CD4-positive, alpha-beta T cell treated with Interleukin-2 at 100 ng/mL for 4 hours (primary cell): Measurements from ENCODE around the gene SH3D21.

Experiments
- DNase-seq: peaks from one replicate; pipeline ENCODE4 v3.0.0-alpha.2; 2020; ENCODE audit warnings: low spot score

Gene SH3D21

DNA sequence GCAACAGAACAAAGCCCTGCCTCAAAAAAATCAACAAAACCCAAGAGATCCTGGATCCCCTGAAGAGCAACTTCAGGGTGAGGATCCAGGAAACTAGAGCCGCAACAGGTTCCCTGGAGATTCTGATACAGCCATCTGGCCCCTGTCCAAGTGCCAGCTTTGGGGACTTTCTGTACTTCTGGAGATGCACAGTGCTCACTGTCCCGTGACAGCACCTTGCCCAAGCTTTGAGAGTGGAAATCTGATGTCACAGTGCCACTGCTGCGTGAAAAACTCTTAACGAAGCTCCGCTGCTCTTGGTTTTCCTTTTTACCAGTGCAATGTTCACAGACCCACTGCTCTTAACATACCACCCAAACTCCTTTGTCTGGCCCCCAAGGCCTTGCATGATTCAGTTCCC, 53.2 kb downstream of the SH3D21 start:
- no peak for DNase-seq

DNA sequence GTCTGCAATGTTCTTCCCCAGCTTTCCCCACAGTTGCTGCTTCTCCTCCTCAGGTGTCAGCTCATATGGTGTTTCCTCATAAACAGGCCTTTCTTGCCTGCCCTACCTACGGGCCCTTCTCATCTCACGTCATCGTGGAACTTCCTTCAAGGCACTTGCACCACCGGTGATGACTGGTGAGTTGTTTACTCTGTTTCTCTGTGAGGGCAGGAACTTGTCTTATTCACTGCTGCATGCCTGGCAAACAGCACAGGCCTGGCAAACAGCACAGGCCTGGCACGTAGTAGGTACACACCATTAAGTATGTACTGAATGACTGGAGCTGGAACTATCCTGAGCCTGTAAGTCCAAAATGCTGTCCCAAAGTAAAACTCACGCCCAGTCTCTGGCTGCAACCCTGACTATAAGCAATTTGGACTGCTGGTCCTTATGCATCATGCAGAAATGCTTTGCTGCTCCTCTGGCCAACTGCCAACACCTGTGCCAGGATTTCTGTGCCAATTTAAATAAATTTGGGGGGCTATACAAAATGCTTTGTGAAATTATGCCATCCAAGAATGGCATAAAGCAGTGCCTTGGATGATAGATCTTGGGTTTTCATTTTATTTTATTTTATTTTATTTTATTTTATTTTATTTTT, 53.9 kb downstream of the SH3D21 start:
- DNase-seq = peak; percentile 43

DNA sequence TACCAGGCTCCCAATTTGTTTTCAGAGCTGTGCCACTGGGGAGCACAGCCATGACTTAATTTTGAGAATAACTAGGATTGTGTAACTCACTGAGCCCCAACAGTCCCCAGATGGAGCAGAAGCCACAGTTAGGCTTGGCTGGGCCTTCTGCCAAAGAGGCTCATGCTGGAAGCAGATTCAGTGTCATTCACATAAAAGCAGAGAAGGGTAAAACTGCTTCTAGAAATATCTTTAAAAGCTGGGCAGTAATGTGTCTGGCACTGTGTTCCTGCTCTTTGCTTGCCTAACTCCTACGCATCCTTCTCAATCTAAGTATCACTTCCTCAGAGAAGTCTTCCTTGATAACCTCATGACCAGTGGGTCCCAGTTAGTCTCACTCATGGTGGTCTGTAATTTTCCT, 59.2 kb downstream of the SH3D21 start:
- no peak for DNase-seq

DNA sequence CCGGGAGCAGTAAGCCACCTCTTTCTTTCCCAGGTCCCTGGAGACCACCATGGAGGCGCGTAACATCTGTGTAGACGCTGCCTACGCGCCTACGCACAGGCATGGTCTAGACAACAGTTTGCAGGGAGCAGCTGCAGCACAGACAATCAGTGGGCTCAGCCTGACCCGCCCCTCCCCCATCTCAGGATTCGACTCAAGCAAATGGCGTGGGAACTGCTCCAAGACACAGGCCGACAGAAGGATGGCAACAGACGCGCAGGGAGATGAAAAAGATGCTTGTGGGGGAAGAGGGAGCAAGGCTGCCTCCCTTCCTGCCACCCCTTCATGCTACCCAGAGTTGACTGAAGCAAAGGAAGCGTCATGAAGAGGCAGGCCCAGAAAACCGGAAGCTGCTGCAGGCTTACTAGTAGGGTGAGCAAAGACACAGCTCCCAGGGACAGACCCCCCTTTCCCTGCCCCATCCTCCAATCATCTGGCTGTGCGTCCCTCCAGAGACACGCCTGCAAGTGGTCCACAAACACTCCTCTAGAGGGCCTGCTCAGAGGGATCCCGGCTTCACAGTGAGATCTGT, 60.0 kb downstream of the SH3D21 start:
- peak; percentile 55 for DNase-seq

DNA sequence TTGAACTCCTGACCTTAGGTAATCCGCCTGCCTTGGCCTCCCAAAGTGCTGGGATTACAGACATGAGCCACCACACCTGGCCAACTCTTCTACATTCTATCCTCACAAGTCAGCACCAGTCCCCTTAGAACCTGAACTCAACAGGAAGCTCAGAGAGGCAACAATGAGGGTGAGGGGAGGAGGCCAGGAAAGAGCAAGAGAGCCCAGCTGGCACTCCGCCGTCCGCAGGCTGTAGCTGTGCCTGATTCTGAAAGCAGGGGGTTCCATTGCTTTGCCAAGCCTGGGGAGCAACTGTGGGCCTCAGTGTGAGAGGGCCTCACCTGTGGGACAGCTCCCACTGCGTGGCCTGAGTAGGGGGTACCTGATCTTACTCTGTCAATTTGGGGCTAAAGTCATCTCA, 60.9 kb downstream of the SH3D21 start:
- DNase-seq = peak; percentile 34

DNA sequence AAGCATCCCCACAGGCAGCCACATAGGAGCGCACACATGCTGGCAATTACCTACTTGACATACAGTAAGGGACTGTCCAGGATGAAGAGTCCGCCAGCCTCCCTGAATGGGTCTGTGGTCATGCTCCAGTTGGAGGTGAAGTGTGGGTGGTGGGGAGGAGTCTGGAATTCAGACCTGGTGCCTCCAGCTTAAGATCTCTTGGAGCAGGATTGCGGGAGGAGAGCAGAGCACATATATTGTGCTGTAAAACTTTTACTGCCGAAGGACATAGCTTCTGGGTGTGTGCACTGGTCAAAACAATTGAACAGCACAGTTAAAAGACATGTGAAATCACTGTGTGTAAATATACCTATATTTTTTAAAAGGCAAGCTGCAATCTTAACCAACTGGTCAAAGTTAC, 61.6 kb downstream of the SH3D21 start:
- DNase-seq = no peak

DNA sequence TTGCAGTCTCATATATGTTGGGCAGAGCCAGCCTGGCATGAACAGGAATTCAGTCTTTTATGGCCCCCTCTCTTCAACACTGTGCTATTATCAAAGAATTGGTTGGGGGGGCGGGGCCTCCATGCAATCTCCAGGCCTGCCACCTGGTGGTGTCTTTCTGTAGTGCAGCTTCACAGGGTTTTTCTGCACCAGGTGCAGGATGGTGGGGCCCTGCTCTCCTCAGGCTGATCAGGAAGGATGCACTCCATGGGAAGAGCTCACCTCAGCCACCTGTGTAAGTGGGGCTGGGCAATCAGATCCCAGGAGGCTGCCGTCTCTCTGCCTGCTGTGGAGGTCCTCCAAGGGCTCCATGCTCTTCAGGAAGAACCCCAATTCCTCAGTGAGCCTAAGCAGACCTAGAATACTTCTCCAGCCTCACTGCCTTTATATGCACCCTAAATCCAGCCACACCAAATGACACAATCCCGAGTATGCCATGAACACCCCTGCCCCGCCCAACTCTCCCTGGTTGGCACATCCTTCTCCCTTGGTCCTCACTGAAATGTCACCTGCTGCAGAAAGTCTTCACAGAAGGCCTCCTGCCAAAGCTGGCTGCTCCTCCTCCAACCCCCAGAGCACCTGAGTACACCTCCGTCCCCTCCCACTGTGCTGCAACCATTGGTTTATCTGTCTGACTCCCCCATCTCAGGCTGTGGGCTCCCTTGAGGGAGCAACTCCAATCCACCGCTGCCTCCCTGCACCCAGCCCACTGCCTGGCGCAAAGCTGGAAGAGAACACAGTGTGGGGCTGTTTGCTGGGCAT, 63.1 kb downstream of the SH3D21 start:
- DNase-seq = peak; percentile 85
